Measurements from ENCODE around the gene ORAI1.
A peak's percentile ranks its signal among the peaks of the same experiment; 100 is the strongest.
"Not testable (repeated sequence)": the region's sequence is repeated elsewhere in the genome, so short reads cannot be mapped to it uniquely, and the experiment has no call there.

Gene ORAI1

GRCh38 chr12:121582583-121583333 is 43.6 kb upstream of the ORAI1 start:
- Histone ChIP-seq H3K27me3 (ENCODE audit: control insufficient read depth, insufficient read depth, low read length) (no peaks in the 10 kb centered on the region), H3K36me3 (ENCODE audit: control insufficient read depth, insufficient read depth, low read length) (no peaks in the 10 kb centered on the region), H3K4me1 (ENCODE audit: control insufficient read depth, insufficient read depth, low read length) (peaks cover 2% of the 10 kb centered on the region; the same call in 1 of the 2 replicates), H3K4me3 (ENCODE audit: low read length) (peak overlapping the region; percentile 39; the same call in 1 of the 2 replicates), H3K27ac (ENCODE audit: low read length) (no peak overlapping the region), H3K9me3 (ENCODE audit: control insufficient read depth, insufficient read depth, low read length) (no peaks in the 10 kb centered on the region)
- no CpG with 5 or more reads among the region's 13 CpGs for WGBS (ENCODE audit: insufficient coverage, insufficient read length)
- peak; percentile 90 for DNase-seq (ENCODE audit: low read depth, low spot score)

- H3K27ac ChIP-seq (ENCODE audit: low read length); H3K4me1 ChIP-seq (ENCODE audit: control insufficient read depth, insufficient read depth, low read length); H3K36me3 ChIP-seq (ENCODE audit: control insufficient read depth, insufficient read depth, low read length); H3K27me3 ChIP-seq (ENCODE audit: control insufficient read depth, insufficient read depth, low read length); DNase-seq (ENCODE audit: low read depth, low spot score); H3K9me3 ChIP-seq (ENCODE audit: control insufficient read depth, insufficient read depth, low read length); H3K4me3 ChIP-seq (ENCODE audit: low read length): not testable (repeated sequence)
- WGBS (ENCODE audit: insufficient coverage, insufficient read length) = no CpG with 5 or more reads among the region's 2 CpGs
These were observed 43.0 kb upstream of the ORAI1 start for GRCh38 chr12:121583334-121583661.

GRCh38 chr12:121584885-121585284 is 41.4 kb upstream of the ORAI1 start:
- not testable (repeated sequence) for H3K27me3 ChIP-seq (ENCODE audit: control insufficient read depth, insufficient read depth, low read length); H3K4me1 ChIP-seq (ENCODE audit: control insufficient read depth, insufficient read depth, low read length)
- no CpG with 5 or more reads among the region's 6 CpGs for WGBS (ENCODE audit: insufficient coverage, insufficient read length)

GRCh38 chr12:121590476-121591143 is 35.7 kb upstream of the ORAI1 start:
- no peaks in the 10 kb centered on the region for H3K27me3 ChIP-seq (ENCODE audit: control insufficient read depth, insufficient read depth, low read length)
- no peak overlapping the region for H3K27ac ChIP-seq (ENCODE audit: low read length)
- no peaks in the 10 kb centered on the region; the same call in 1 of the 2 replicates for H3K4me1 ChIP-seq (ENCODE audit: control insufficient read depth, insufficient read depth, low read length)
- H3K36me3 ChIP-seq (ENCODE audit: control insufficient read depth, insufficient read depth, low read length) = no peaks in the 10 kb centered on the region; the same call in 1 of the 2 replicates
- no peak overlapping the region for H3K4me3 ChIP-seq (ENCODE audit: low read length)
- no CpG with 5 or more reads among the region's 10 CpGs for WGBS (ENCODE audit: insufficient coverage, insufficient read length)
- no peaks in the 10 kb centered on the region for H3K9me3 ChIP-seq (ENCODE audit: control insufficient read depth, insufficient read depth, low read length)
- DNase-seq (ENCODE audit: low read depth, low spot score) = no peak

More at GRCh38 chr12:121584885-121585284, 41.4 kb upstream of the ORAI1 start:
- not testable (repeated sequence) for DNase-seq (ENCODE audit: low read depth, low spot score); H3K4me3 ChIP-seq (ENCODE audit: low read length); H3K27ac ChIP-seq (ENCODE audit: low read length); H3K36me3 ChIP-seq (ENCODE audit: control insufficient read depth, insufficient read depth, low read length); H3K9me3 ChIP-seq (ENCODE audit: control insufficient read depth, insufficient read depth, low read length)

GRCh38 chr12:121592320-121592719 is 34.0 kb upstream of the ORAI1 start:
- no CpG with 5 or more reads among the region's 4 CpGs for WGBS (ENCODE audit: insufficient coverage, insufficient read length)
- H3K4me1 ChIP-seq (ENCODE audit: control insufficient read depth, insufficient read depth, low read length) = no peaks in the 10 kb centered on the region; the same call in 1 of the 2 replicates
- no peaks in the 10 kb centered on the region for H3K9me3 ChIP-seq (ENCODE audit: control insufficient read depth, insufficient read depth, low read length)
- H3K27me3 ChIP-seq (ENCODE audit: control insufficient read depth, insufficient read depth, low read length) = no peaks in the 10 kb centered on the region
- H3K27ac ChIP-seq (ENCODE audit: low read length) = no peak overlapping the region
- DNase-seq (ENCODE audit: low read depth, low spot score) = no peak
- H3K36me3 ChIP-seq (ENCODE audit: control insufficient read depth, insufficient read depth, low read length) = no peaks in the 10 kb centered on the region; the same call in 1 of the 2 replicates
- H3K4me3 ChIP-seq (ENCODE audit: low read length) = no peak overlapping the region

- no peak overlapping the region for H3K27ac ChIP-seq (ENCODE audit: low read length)
- no CpG with 5 or more reads among the region's 12 CpGs for WGBS (ENCODE audit: insufficient coverage, insufficient read length)
- no peak for DNase-seq (ENCODE audit: low read depth, low spot score)
- H3K27me3 ChIP-seq (ENCODE audit: control insufficient read depth, insufficient read depth, low read length) = no peaks in the 10 kb centered on the region
- no peak overlapping the region for H3K4me3 ChIP-seq (ENCODE audit: low read length)
- H3K9me3 ChIP-seq (ENCODE audit: control insufficient read depth, insufficient read depth, low read length) = no peaks in the 10 kb centered on the region
- no peaks in the 10 kb centered on the region; the same call in 1 of the 2 replicates for H3K36me3 ChIP-seq (ENCODE audit: control insufficient read depth, insufficient read depth, low read length)
- H3K4me1 ChIP-seq (ENCODE audit: control insufficient read depth, insufficient read depth, low read length) = no peaks in the 10 kb centered on the region; the same call in 1 of the 2 replicates
These were observed 30.8 kb upstream of the ORAI1 start for GRCh38 chr12:121595520-121595919.

GRCh38 chr12:121596526-121596925 is 29.8 kb upstream of the ORAI1 start:
- WGBS (ENCODE audit: insufficient coverage, insufficient read length) = no CpG with 5 or more reads among the region's 5 CpGs
- Histone ChIP-seq H3K27me3 (ENCODE audit: control insufficient read depth, insufficient read depth, low read length) (no peaks in the 10 kb centered on the region), H3K27ac (ENCODE audit: low read length) (no peak overlapping the region), H3K4me3 (ENCODE audit: low read length) (no peak overlapping the region), H3K4me1 (ENCODE audit: control insufficient read depth, insufficient read depth, low read length) (no peaks in the 10 kb centered on the region), H3K36me3 (ENCODE audit: control insufficient read depth, insufficient read depth, low read length) (no peaks in the 10 kb centered on the region; the same call in 1 of the 2 replicates), H3K9me3 (ENCODE audit: control insufficient read depth, insufficient read depth, low read length) (no peaks in the 10 kb centered on the region)
- DNase-seq (ENCODE audit: low read depth, low spot score) = no peak

GRCh38 chr12:121600702-121601336 is 25.5 kb upstream of the ORAI1 start:
- H3K9me3 ChIP-seq (ENCODE audit: control insufficient read depth, insufficient read depth, low read length) = no peaks in the 10 kb centered on the region
- no peaks in the 10 kb centered on the region; the same call in 1 of the 2 replicates for H3K36me3 ChIP-seq (ENCODE audit: control insufficient read depth, insufficient read depth, low read length)
- DNase-seq (ENCODE audit: low read depth, low spot score) = no peak
- no peak overlapping the region for H3K4me3 ChIP-seq (ENCODE audit: low read length)
- no peaks in the 10 kb centered on the region for H3K4me1 ChIP-seq (ENCODE audit: control insufficient read depth, insufficient read depth, low read length)
- no CpG with 5 or more reads among the region's 6 CpGs for WGBS (ENCODE audit: insufficient coverage, insufficient read length)
- no peaks in the 10 kb centered on the region for H3K27me3 ChIP-seq (ENCODE audit: control insufficient read depth, insufficient read depth, low read length)
- no peak overlapping the region for H3K27ac ChIP-seq (ENCODE audit: low read length)

- Histone ChIP-seq H3K4me1 (ENCODE audit: control insufficient read depth, insufficient read depth, low read length) (no peaks in the 10 kb centered on the region), H3K36me3 (ENCODE audit: control insufficient read depth, insufficient read depth, low read length) (no peaks in the 10 kb centered on the region; the same call in 1 of the 2 replicates), H3K4me3 (ENCODE audit: low read length) (no peak overlapping the region), H3K27me3 (ENCODE audit: control insufficient read depth, insufficient read depth, low read length) (no peaks in the 10 kb centered on the region), H3K27ac (ENCODE audit: low read length) (no peak overlapping the region), H3K9me3 (ENCODE audit: control insufficient read depth, insufficient read depth, low read length) (no peaks in the 10 kb centered on the region)
- DNase-seq (ENCODE audit: low read depth, low spot score) = no peak
- WGBS (ENCODE audit: insufficient coverage, insufficient read length) = 100% methylated on average over 3 of the region's 6 CpGs
These were observed 23.6 kb upstream of the ORAI1 start for GRCh38 chr12:121602766-121603165.

GRCh38 chr12:121603581-121603980 is 22.7 kb upstream of the ORAI1 start:
- Histone ChIP-seq H3K36me3 (ENCODE audit: control insufficient read depth, insufficient read depth, low read length) (no peaks in the 10 kb centered on the region), H3K4me1 (ENCODE audit: control insufficient read depth, insufficient read depth, low read length) (no peaks in the 10 kb centered on the region), H3K4me3 (ENCODE audit: low read length) (no peak overlapping the region), H3K27me3 (ENCODE audit: control insufficient read depth, insufficient read depth, low read length) (no peaks in the 10 kb centered on the region), H3K27ac (ENCODE audit: low read length) (no peak overlapping the region), H3K9me3 (ENCODE audit: control insufficient read depth, insufficient read depth, low read length) (no peaks in the 10 kb centered on the region)
- WGBS (ENCODE audit: insufficient coverage, insufficient read length) = no CpG with 5 or more reads among the region's 6 CpGs
- no peak for DNase-seq (ENCODE audit: low read depth, low spot score)

All from iPS DF 6.9 (cell line).